Measurements from ENCODE around the gene WRAP73. TPM values are rescaled to one million over a fixed set of nuclear protein-coding genes. Genes with fewer than 3 reads are reported as not detected.

WRAP73 gene
- total and polyA plus RNA-seq, 2 experiments from 2014 or later: 22.6 to 43.3 TPM

DNA sequence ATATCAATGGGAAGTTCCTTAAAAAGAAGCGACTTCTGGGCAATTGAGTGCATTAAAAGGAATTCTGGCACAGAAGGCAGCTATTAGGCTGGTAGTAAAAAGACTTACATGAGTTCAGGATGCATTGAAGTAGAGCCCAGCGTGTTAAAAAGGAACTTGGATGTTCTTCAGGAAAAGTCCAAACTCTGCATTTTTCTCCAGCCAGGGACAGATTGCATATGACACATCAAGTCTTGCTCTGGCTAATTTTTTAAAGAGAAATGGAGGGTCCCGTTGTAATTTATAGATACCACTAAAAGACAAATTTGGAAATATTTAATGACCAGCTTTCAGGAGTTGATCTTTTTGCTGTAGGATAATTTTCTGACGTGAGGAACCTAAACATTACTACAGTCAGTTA lies 23.9 kb downstream of the WRAP73 start:
- Mint-ChIP-seq H3K4me1 (peaks cover 10% of the 10 kb centered on the region), H3K4me3 (peak overlapping the region; percentile 87), H3K27me3 (ENCODE audit: insufficient read depth, low read depth, poor library complexity) (peaks cover 9% of the 10 kb centered on the region), H3K36me3 (ENCODE audit: low read depth) (peaks cover 31% of the 10 kb centered on the region), H3K27ac (no peak overlapping the region), H3K9me3 (no peaks in the 10 kb centered on the region; the same call in 2 of the 3 replicates)
- no peaks in the 10 kb centered on the region for H3K9me2 ChIP-seq (ENCODE audit: insufficient read depth)
- H3K36me3 ChIP-seq (ENCODE audit: insufficient read depth): no peaks in the 10 kb centered on the region
- H3K79me2 ChIP-seq (replicated peaks; ENCODE audit: insufficient read depth): peaks cover 5% of the 10 kb centered on the region; the same call in 1 of the 2 replicates
- peaks cover 5% of the 10 kb centered on the region; the same call in 1 of the 2 replicates for H3K4me1 ChIP-seq (ENCODE audit: insufficient read depth)
- H3K4me2 ChIP-seq: peak overlapping the region; percentile 93
- H3F3A ChIP-seq (replicated peaks; ENCODE audit: low read depth): peaks cover 5% of the 10 kb centered on the region; the same call in 1 of the 2 replicates
- no peak overlapping the region for H3K27ac ChIP-seq (ENCODE audit: low read depth)
- DNase-seq (ENCODE audit: low spot score) (no peak), ATAC-seq (no peak)
- no peaks in the 10 kb centered on the region for H3K27me3 ChIP-seq (ENCODE audit: insufficient read depth)
- H4K20me1 ChIP-seq (replicated peaks; ENCODE audit: insufficient read depth): no peaks in the 10 kb centered on the region
- H2AFZ ChIP-seq: no peak overlapping the region
- no peak for TF ChIP-seq EZH2 (IDR thresholded peaks at IDR 0.05; ENCODE audit: low read depth, unreplicated experiment)
- TF ChIP-seq, protein P1, sequence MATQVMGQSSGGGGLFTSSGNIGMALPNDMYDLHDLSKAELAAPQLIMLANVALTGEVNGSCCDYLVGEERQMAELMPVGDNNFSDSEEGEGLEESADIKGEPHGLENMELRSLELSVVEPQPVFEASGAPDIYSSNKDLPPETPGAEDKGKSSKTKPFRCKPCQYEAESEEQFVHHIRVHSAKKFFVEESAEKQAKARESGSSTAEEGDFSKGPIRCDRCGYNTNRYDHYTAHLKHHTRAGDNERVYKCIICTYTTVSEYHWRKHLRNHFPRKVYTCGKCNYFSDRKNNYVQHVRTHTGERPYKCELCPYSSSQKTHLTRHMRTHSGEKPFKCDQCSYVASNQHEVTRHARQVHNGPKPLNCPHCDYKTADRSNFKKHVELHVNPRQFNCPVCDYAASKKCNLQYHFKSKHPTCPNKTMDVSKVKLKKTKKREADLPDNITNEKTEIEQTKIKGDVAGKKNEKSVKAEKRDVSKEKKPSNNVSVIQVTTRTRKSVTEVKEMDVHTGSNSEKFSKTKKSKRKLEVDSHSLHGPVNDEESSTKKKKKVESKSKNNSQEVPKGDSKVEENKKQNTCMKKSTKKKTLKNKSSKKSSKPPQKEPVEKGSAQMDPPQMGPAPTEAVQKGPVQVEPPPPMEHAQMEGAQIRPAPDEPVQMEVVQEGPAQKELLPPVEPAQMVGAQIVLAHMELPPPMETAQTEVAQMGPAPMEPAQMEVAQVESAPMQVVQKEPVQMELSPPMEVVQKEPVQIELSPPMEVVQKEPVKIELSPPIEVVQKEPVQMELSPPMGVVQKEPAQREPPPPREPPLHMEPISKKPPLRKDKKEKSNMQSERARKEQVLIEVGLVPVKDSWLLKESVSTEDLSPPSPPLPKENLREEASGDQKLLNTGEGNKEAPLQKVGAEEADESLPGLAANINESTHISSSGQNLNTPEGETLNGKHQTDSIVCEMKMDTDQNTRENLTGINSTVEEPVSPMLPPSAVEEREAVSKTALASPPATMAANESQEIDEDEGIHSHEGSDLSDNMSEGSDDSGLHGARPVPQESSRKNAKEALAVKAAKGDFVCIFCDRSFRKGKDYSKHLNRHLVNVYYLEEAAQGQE (IDR thresholded peaks at IDR 0.05; ENCODE audit: unreplicated experiment): no peak
- no peak for TF ChIP-seq NANOG (IDR thresholded peaks at IDR 0.05; ENCODE audit: borderline replicate concordance)
- no peak for TF ChIP-seq ZNF331 (CRISPR knock-in tag; IDR thresholded peaks at IDR 0.05; ENCODE audit: low read depth)
- no peak for TF ChIP-seq STAT1 (IDR thresholded peaks at IDR 0.05; ENCODE audit: unreplicated experiment)
- TF ChIP-seq, protein P2, sequence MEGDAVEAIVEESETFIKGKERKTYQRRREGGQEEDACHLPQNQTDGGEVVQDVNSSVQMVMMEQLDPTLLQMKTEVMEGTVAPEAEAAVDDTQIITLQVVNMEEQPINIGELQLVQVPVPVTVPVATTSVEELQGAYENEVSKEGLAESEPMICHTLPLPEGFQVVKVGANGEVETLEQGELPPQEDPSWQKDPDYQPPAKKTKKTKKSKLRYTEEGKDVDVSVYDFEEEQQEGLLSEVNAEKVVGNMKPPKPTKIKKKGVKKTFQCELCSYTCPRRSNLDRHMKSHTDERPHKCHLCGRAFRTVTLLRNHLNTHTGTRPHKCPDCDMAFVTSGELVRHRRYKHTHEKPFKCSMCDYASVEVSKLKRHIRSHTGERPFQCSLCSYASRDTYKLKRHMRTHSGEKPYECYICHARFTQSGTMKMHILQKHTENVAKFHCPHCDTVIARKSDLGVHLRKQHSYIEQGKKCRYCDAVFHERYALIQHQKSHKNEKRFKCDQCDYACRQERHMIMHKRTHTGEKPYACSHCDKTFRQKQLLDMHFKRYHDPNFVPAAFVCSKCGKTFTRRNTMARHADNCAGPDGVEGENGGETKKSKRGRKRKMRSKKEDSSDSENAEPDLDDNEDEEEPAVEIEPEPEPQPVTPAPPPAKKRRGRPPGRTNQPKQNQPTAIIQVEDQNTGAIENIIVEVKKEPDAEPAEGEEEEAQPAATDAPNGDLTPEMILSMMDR (conservative IDR thresholded peaks at IDR 0.05; ENCODE audit: low read depth in 2 of 2): no peak
- TF ChIP-seq, protein P3, sequence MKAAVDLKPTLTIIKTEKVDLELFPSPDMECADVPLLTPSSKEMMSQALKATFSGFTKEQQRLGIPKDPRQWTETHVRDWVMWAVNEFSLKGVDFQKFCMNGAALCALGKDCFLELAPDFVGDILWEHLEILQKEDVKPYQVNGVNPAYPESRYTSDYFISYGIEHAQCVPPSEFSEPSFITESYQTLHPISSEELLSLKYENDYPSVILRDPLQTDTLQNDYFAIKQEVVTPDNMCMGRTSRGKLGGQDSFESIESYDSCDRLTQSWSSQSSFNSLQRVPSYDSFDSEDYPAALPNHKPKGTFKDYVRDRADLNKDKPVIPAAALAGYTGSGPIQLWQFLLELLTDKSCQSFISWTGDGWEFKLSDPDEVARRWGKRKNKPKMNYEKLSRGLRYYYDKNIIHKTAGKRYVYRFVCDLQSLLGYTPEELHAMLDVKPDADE (IDR thresholded peaks at IDR 0.05): no peak
- TF ChIP-seq CREB1 (CRISPR knock-in tag; IDR thresholded peaks at IDR 0.05; ENCODE audit: low read depth): no peak
- TF ChIP-seq, protein P4, sequence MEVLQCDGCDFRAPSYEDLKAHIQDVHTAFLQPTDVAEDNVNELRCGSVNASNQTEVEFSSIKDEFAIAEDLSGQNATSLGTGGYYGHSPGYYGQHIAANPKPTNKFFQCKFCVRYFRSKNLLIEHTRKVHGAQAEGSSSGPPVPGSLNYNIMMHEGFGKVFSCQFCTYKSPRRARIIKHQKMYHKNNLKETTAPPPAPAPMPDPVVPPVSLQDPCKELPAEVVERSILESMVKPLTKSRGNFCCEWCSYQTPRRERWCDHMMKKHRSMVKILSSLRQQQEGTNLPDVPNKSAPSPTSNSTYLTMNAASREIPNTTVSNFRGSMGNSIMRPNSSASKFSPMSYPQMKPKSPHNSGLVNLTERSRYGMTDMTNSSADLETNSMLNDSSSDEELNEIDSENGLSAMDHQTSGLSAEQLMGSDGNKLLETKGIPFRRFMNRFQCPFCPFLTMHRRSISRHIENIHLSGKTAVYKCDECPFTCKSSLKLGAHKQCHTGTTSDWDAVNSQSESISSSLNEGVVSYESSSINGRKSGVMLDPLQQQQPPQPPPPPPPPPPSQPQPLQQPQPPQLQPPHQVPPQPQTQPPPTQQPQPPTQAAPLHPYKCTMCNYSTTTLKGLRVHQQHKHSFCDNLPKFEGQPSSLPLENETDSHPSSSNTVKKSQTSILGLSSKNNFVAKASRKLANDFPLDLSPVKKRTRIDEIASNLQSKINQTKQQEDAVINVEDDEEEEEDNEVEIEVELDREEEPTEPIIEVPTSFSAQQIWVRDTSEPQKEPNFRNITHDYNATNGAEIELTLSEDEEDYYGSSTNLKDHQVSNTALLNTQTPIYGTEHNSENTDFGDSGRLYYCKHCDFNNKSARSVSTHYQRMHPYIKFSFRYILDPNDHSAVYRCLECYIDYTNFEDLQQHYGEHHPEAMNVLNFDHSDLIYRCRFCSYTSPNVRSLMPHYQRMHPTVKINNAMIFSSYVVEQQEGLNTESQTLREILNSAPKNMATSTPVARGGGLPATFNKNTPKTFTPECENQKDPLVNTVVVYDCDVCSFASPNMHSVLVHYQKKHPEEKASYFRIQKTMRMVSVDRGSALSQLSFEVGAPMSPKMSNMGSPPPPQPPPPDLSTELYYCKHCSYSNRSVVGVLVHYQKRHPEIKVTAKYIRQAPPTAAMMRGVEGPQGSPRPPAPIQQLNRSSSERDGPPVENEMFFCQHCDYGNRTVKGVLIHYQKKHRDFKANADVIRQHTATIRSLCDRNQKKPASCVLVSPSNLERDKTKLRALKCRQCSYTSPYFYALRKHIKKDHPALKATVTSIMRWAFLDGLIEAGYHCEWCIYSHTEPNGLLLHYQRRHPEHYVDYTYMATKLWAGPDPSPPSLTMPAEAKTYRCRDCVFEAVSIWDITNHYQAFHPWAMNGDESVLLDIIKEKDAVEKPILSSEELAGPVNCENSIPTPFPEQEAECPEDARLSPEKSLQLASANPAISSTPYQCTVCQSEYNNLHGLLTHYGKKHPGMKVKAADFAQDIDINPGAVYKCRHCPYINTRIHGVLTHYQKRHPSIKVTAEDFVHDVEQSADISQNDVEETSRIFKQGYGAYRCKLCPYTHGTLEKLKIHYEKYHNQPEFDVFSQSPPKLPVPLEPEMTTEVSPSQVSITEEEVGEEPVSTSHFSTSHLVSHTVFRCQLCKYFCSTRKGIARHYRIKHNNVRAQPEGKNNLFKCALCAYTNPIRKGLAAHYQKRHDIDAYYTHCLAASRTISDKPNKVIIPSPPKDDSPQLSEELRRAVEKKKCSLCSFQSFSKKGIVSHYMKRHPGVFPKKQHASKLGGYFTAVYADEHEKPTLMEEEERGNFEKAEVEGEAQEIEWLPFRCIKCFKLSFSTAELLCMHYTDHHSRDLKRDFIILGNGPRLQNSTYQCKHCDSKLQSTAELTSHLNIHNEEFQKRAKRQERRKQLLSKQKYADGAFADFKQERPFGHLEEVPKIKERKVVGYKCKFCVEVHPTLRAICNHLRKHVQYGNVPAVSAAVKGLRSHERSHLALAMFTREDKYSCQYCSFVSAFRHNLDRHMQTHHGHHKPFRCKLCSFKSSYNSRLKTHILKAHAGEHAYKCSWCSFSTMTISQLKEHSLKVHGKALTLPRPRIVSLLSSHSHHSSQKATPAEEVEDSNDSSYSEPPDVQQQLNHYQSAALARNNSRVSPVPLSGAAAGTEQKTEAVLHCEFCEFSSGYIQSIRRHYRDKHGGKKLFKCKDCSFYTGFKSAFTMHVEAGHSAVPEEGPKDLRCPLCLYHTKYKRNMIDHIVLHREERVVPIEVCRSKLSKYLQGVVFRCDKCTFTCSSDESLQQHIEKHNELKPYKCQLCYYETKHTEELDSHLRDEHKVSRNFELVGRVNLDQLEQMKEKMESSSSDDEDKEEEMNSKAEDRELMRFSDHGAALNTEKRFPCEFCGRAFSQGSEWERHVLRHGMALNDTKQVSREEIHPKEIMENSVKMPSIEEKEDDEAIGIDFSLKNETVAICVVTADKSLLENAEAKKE (CRISPR knock-in tag; IDR thresholded peaks at IDR 0.05): no peak
- no peak for TF ChIP-seq ZNF114 (CRISPR knock-in tag; IDR thresholded peaks at IDR 0.05)
- no peak for TF ChIP-seq EZH2phosphoT487 (IDR thresholded peaks at IDR 0.05; ENCODE audit: unreplicated experiment)
- TF ChIP-seq POLR2AphosphoS5 (IDR thresholded peaks at IDR 0.05; ENCODE audit: low read depth): no peak
- TF ChIP-seq JUNB (IDR thresholded peaks at IDR 0.05; ENCODE audit: unreplicated experiment): no peak
- H3K4me3 ChIP-seq: peak overlapping the region; percentile 97

Measured in GM23338 (cell line).